HG03571 (cell line): Measurements from ENCODE around the gene SMAD6.

ENCODE experiments used
- ATAC-seq: cut with Tn5 transposase; IDR thresholded peaks from one replicate; pipeline ENCODE4 v1.9.1; 2021; ENCODE audit not compliant: unreplicated experiment

Gene SMAD6

GRCh38 chr15:66771351-66771650 is 69.3 kb downstream of the SMAD6 start:
- ATAC-seq = no peak

- no peak for ATAC-seq
These were observed 70.6 kb downstream of the SMAD6 start for GRCh38 chr15:66772604-66773128.

- no peak for ATAC-seq
These were observed 71.3 kb downstream of the SMAD6 start for GRCh38 chr15:66773129-66773873.

- no peak for ATAC-seq
These were observed 72.2 kb downstream of the SMAD6 start for GRCh38 chr15:66774001-66774814.

- ATAC-seq = no peak
These were observed 73.4 kb downstream of the SMAD6 start for GRCh38 chr15:66775127-66776105.

GRCh38 chr15:66777054-66777453 is 75.0 kb downstream of the SMAD6 start:
- no peak for ATAC-seq

GRCh38 chr15:66777596-66778313 is 75.7 kb downstream of the SMAD6 start:
- no peak for ATAC-seq

- ATAC-seq = no peak
These were observed 76.3 kb downstream of the SMAD6 start for GRCh38 chr15:66778314-66778665.

- no peak for ATAC-seq
These were observed 76.7 kb downstream of the SMAD6 start for GRCh38 chr15:66778716-66779115.

- ATAC-seq = no peak
These were observed 77.4 kb downstream of the SMAD6 start for GRCh38 chr15:66779331-66780009.

GRCh38 chr15:66780172-66780972 is 78.3 kb downstream of the SMAD6 start:
- ATAC-seq = no peak

GRCh38 chr15:66780973-66781718 is 79.1 kb downstream of the SMAD6 start:
- ATAC-seq = no peak

GRCh38 chr15:66782785-66783184 is 80.7 kb downstream of the SMAD6 start:
- ATAC-seq = no peak

GRCh38 chr15:66783314-66783713 is 81.3 kb downstream of the SMAD6 start:
- ATAC-seq = no peak

GRCh38 chr15:66783725-66784124 is 81.7 kb downstream of the SMAD6 start:
- no peak for ATAC-seq

- ATAC-seq = no peak
These were observed 82.1 kb downstream of the SMAD6 start for GRCh38 chr15:66784174-66784573.

- no peak for ATAC-seq
These were observed 83.6 kb downstream of the SMAD6 start for GRCh38 chr15:66785637-66786036.

GRCh38 chr15:66786222-66786621 is 84.2 kb downstream of the SMAD6 start:
- no peak for ATAC-seq
